Bladder microvascular endothelial cell (primary cell): ENCODE measurements around the gene BRSK2. TPM values are rescaled to one million over a fixed set of nuclear protein-coding genes. Genes with fewer than 3 reads are reported as not detected.

Experiments used
- total RNA-seq: library from RNA; depleted of rRNA; stranded (reverse); fragments of >200 nt; gene quantifications from 2 replicates; pipeline ENCODE4 v1.2.3, GENCODE V29; 2014

Gene BRSK2
- total RNA-seq: under 0.01 and 1.4 TPM in 2 replicates

DNA sequence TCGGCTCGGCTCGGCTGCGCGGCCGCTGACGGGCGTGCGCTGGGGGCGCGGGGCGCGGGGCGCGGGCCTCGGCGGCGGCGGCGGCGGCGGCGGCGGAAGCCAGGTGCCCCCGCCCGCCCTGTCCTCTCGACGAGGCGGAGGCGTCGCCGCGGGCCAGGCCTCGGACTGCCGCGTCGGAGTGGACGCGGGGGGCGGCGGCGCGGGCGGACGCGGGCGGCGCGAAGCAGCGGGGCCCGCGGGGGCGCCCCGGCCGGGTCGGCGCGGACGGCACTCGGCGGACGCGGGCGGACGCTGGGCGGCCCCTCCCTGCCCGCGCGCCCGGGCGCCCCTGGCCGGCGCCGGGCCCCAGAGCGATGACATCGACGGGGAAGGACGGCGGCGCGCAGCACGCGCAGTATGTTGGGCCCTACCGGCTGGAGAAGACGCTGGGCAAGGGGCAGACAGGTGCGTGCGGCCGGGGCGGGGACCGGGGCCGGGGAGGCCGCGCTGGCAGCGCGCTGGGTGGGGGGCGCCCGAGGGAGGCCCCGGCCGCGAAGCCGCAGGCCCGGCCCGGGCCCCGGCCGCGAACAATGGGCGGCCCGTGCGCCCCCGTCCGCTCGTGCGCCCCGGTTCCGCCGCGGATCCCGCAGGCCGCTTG, at the start of gene BRSK2:
BRSK2 (plus strand) TSS at position 3 of the 637 bp plus-strand sequence; CDS start at position 354, 351 bp downstream.

DNA sequence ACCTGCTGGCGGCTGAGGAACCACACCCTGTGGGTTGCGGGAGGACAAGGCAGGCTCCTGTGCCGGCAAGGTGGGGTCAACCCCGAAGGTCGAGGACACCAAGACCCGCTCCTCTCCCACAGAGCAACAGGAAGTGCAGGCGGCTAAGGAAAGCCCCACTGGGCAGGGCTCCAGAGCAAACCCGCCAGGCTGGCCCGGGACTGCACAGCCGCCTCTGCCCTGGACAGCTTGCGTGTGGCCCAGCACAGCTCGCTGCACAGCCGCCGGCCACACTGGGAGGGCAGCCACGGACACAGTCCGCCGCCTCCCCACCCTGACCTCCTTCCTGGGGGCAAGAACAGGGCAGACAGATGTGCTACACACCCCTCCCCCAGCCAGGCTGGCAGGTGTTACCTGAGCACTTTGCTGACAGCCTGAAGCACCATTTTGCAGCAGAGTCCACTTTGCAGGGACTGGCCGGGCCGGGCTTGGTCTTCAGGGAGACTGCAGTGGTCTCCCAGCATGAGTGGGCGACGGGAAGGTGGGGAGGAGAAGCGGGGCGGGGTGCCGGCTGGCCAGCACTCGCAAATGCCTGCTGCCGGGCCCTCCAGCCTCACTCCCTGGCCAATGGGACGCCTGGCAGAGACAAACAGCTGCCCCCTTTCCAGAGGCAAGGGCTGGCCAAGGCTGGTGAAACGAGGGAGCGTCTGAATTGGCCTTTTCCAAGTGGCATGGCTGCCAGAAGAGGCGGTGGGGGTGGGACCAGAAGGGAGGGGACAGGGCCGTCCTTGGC, 96.5 kb downstream of the BRSK2 start, which contains the start of gene MOB2:
MOB2 (minus strand) TSS at position 726 of the 772 bp plus-strand sequence; CDS start at position 503, 223 bp downstream.

Other genes with a start within 250 kb of the BRSK2 start
- not detected in 2 replicates for gene MUC5AC, start 232.0 kb upstream of the BRSK2 start, total RNA-seq
- under 0.01 TPM in 1 of 2 replicates, not detected in the other for gene MUC5B, start 166.9 kb upstream of the BRSK2 start, total RNA-seq
- gene TOLLIP, start 80.3 kb upstream of the BRSK2 start, total RNA-seq: 16.7 and 40.3 TPM in 2 replicates
- 37.7 and 52.6 TPM in 2 replicates for gene MOB2, start 96.8 kb downstream of the BRSK2 start, total RNA-seq
- 0.32 and 1.8 TPM in 2 replicates for gene DUSP8, start 182.3 kb downstream of the BRSK2 start, total RNA-seq
- gene KRTAP5-1, start 195.3 kb downstream of the BRSK2 start, total RNA-seq: not detected in 2 replicates
- gene KRTAP5-2, start 208.4 kb downstream of the BRSK2 start, total RNA-seq: not detected in 2 replicates
- not detected in 2 replicates for gene KRTAP5-3, start 218.5 kb downstream of the BRSK2 start, total RNA-seq
- not detected in 2 replicates for gene KRTAP5-4, start 232.2 kb downstream of the BRSK2 start, total RNA-seq
- gene KRTAP5-5, start 239.8 kb downstream of the BRSK2 start, total RNA-seq: not detected in 2 replicates